MCF 10A (cell line): ENCODE measurements around the gene BCAT1. TPM values are rescaled to one million over a fixed set of nuclear protein-coding genes. Genes with fewer than 3 reads are reported as not detected.

Experiments
- BruUV-seq: library from RNA; stranded (reverse); fragments of 400-500 nt; replicated peaks from 2 replicates; lab custom pipeline; 2021; lab: Mats Ljungman, UMichigan
- CTCF ChIA-PET: fragments of 300-600 bp; sonication (Branson Sonifier 250); formaldehyde crosslinking; extraction: SDS; loops from one replicate; lab custom pipeline; 2021; ENCODE audit warnings: antibody characterized with exemption, inconsistent platforms; lab: Yijun Ruan, JAX
- POLR2A ChIA-PET: fragments of 300-600, 350-650 bp; sonication (Branson Sonifier 250); formaldehyde crosslinking; extraction: SDS; loops from one replicate; lab custom pipeline; 2020; ENCODE audit warnings: antibody characterized with exemption, inconsistent platforms; lab: Yijun Ruan, JAX
- DNase-seq: peaks from one replicate; pipeline ENCODE4 v3.0.0-alpha.2; 2018; ENCODE audit not compliant: unreplicated experiment
- H3K27ac Mint-ChIP-seq: one replicate; pipeline ENCODE4 v1.8.0; 2022; ENCODE audit warnings: mild to moderate bottlenecking, low read depth, mixed read lengths; ENCODE audit not compliant: unreplicated experiment
- H3K27me3 Mint-ChIP-seq: one replicate; pipeline ENCODE4 v1.8.0; 2022; ENCODE audit warnings: mixed read lengths; ENCODE audit not compliant: insufficient read depth, unreplicated experiment
- H3K36me3 Mint-ChIP-seq: one replicate; pipeline ENCODE4 v1.8.0; 2022; ENCODE audit warnings: mild to moderate bottlenecking, moderate library complexity, mixed read lengths; ENCODE audit not compliant: insufficient read depth, unreplicated experiment
- H3K4me1 Mint-ChIP-seq: one replicate; pipeline ENCODE4 v1.8.0; 2022; ENCODE audit warnings: mixed read lengths; ENCODE audit not compliant: insufficient read depth, unreplicated experiment
- H3K4me3 Mint-ChIP-seq: one replicate; pipeline ENCODE4 v1.8.0; 2022; ENCODE audit warnings: mild to moderate bottlenecking, moderate library complexity, mixed read lengths; ENCODE audit not compliant: unreplicated experiment
- H3K9me3 Mint-ChIP-seq: one replicate; pipeline ENCODE4 v1.8.0; 2022; ENCODE audit warnings: mixed read lengths; ENCODE audit not compliant: unreplicated experiment
- CTCF ChIP-seq: fragments of 200-600 bp; IDR thresholded peaks from one replicate; pipeline ENCODE4 v1.8.0; 2022; ENCODE audit warnings: antibody characterized with exemption, mild to moderate bottlenecking; ENCODE audit not compliant: unreplicated experiment
- intact Hi-C: fragments of 100-400 bp; cut with micrococcal nuclease; formaldehyde crosslinking; loops from 2 replicates; pipeline ENCODE4 v1.14.1; 2022
- total RNA-seq: library from RNA; stranded (reverse); gene quantifications from 2 replicates; pipeline ENCODE4 v1.2.3, GENCODE V29; 2022

Gene BCAT1
- total RNA-seq, 1 experiment from 2014 or later = 0.12 TPM

GRCh38 chr12:24920141-24920540, 28.8 kb downstream of the BCAT1 start:
- Mint-ChIP-seq H3K4me1 (peaks cover 15% of the 10 kb centered on the region), H3K27ac (no peak overlapping the region), H3K27me3 (no peaks in the 10 kb centered on the region), H3K9me3 (no peaks in the 10 kb centered on the region), H3K4me3 (no peak overlapping the region), H3K36me3 (no peaks in the 10 kb centered on the region)
- ChIA-PET CTCF (interaction anchor here (0.7 kb wide), 1 partner anchor 13 kb away, joined by 4 read pairs; no protein-coding TSS in a partner anchor), POLR2A (no interaction called here)
- intact Hi-C loops = no loop called here
- no peak for DNase-seq
- TF ChIP-seq CTCF = no peak
- no TSS peak for BruUV-seq

- no peak for TF ChIP-seq CTCF
- no peaks in the 10 kb centered on the region for H3K36me3 Mint-ChIP-seq
- no TSS peak for BruUV-seq
- ChIA-PET CTCF (no interaction called here), POLR2A (no interaction called here)
- no peaks in the 10 kb centered on the region for H3K27me3 Mint-ChIP-seq
- intact Hi-C loops = no loop called here
- H3K4me1 Mint-ChIP-seq = peaks cover 15% of the 10 kb centered on the region
- no peak overlapping the region for H3K27ac Mint-ChIP-seq
- no peak overlapping the region for H3K4me3 Mint-ChIP-seq
- no peaks in the 10 kb centered on the region for H3K9me3 Mint-ChIP-seq
- no peak for DNase-seq
Observed at GRCh38 chr12:24919346-24920001, 29.4 kb downstream of the BCAT1 start.

GRCh38 chr12:24918596-24918995, 30.3 kb downstream of the BCAT1 start:
- no peak for TF ChIP-seq CTCF
- no peaks in the 10 kb centered on the region for H3K9me3 Mint-ChIP-seq
- CTCF ChIA-PET = no interaction called here
- H3K4me3 Mint-ChIP-seq = no peak overlapping the region
- intact Hi-C loops = no loop called here
- DNase-seq = no peak
- no peaks in the 10 kb centered on the region for H3K36me3 Mint-ChIP-seq
- H3K4me1 Mint-ChIP-seq = peaks cover 15% of the 10 kb centered on the region
- no peak overlapping the region for H3K27ac Mint-ChIP-seq
- BruUV-seq = no TSS peak
- POLR2A ChIA-PET = no interaction called here
- no peaks in the 10 kb centered on the region for H3K27me3 Mint-ChIP-seq

- ChIA-PET POLR2A (interaction anchor here (1.5 kb wide), 1 partner anchor 61 kb away, joined by 3 read pairs; no protein-coding TSS in a partner anchor), CTCF (no interaction called here)
- H3K36me3 Mint-ChIP-seq = no peaks in the 10 kb centered on the region
- H3K9me3 Mint-ChIP-seq = no peaks in the 10 kb centered on the region
- BruUV-seq = no TSS peak
- DNase-seq = no peak
- H3K27me3 Mint-ChIP-seq = no peaks in the 10 kb centered on the region
- no peak for TF ChIP-seq CTCF
- intact Hi-C loops = no loop called here
- H3K27ac Mint-ChIP-seq = no peak overlapping the region
- no peaks in the 10 kb centered on the region for H3K4me1 Mint-ChIP-seq
- H3K4me3 Mint-ChIP-seq = no peak overlapping the region
Observed at GRCh38 chr12:24915501-24915900, 33.4 kb downstream of the BCAT1 start.
